PC-9 (cell line): ENCODE results near the gene MTERF2. TPM values are rescaled to one million over a fixed set of nuclear protein-coding genes. Genes with fewer than 3 reads are reported as not detected.
A peak's percentile ranks its signal among the peaks of the same experiment; 100 is the strongest.
"Not testable (repeated sequence)": the region's sequence is repeated elsewhere in the genome, so short reads cannot be mapped to it uniquely, and the experiment has no call there.

ENCODE experiments used
- BruUV-seq: library from RNA; stranded (reverse); fragments of 400-500 nt; replicated peaks from 2 replicates; lab custom pipeline; 2021; lab: Mats Ljungman, UMichigan
- CTCF ChIA-PET: fragments of 300-600 bp; sonication (Branson Sonifier 250); formaldehyde crosslinking; loops from one replicate; lab custom pipeline; 2022; ENCODE audit warnings: antibody characterized with exemption; lab: Charles Lee
- POLR2A ChIA-PET: fragments of 300-600 bp; sonication (Branson Sonifier 250); formaldehyde crosslinking; loops from one replicate; lab custom pipeline; 2022; ENCODE audit warnings: antibody characterized with exemption; ENCODE audit not compliant: unreplicated experiment; lab: Charles Lee
- DNase-seq, 2 experiments: peaks; one replicate each; pipeline versions ENCODE4 v3.0.0 to v3.0.0-alpha.2; 2015 to 2022; ENCODE audit warnings: mixed read lengths in 1 of 2
- H2AFZ ChIP-seq: fragments of 200-600 bp; sonication (generic); 2 replicates; pipeline ENCODE4 v1.8.1; 2017; ENCODE audit warnings: antibody characterized with exemption
- H3F3A ChIP-seq: fragments of 200-600 bp; sonication (generic); 2 replicates; pipeline ENCODE4 v1.8.1; 2017; ENCODE audit warnings: antibody characterized with exemption, mild to moderate bottlenecking, low read depth; ENCODE audit not compliant: insufficient read depth
- H3K27ac ChIP-seq: fragments of 200-600 bp; sonication (generic); 2 replicates; pipeline ENCODE4 v1.6.1; 2016; ENCODE audit warnings: mixed run types
- H3K27me3 ChIP-seq: fragments of 200-600 bp; sonication (generic); 2 replicates; pipeline ENCODE4 v1.6.1; 2016; ENCODE audit warnings: low read depth, mixed run types; ENCODE audit not compliant: insufficient read depth
- H3K36me3 ChIP-seq: fragments of 200-600 bp; sonication (generic); 2 replicates; pipeline ENCODE4 v1.6.1; 2016; ENCODE audit warnings: low read depth, mixed run types
- H3K4me1 ChIP-seq: fragments of 200-600 bp; sonication (generic); replicated peaks from 2 replicates; pipeline ENCODE4 v1.6.1; 2016; ENCODE audit warnings: mixed run types; ENCODE audit not compliant: insufficient read depth
- H3K4me2 ChIP-seq: fragments of 200-600 bp; sonication (generic); 2 replicates; pipeline ENCODE4 v1.6.1; 2017; ENCODE audit warnings: mixed run types
- H3K4me3 ChIP-seq: fragments of 200-600 bp; sonication (generic); 2 replicates; pipeline ENCODE4 v1.6.1; 2016; ENCODE audit warnings: mixed run types
- H3K79me2 ChIP-seq: fragments of 200-600 bp; sonication (generic); 2 replicates; pipeline ENCODE4 v1.6.1; 2017; ENCODE audit warnings: low read depth, mixed run types
- H3K9me2 ChIP-seq: fragments of 200-600 bp; sonication (generic); 2 replicates; pipeline ENCODE4 v1.8.1; 2017; ENCODE audit warnings: mild to moderate bottlenecking; ENCODE audit not compliant: insufficient read depth
- H3K9me3 ChIP-seq: fragments of 200-600 bp; sonication (generic); 2 replicates; pipeline ENCODE4 v1.8.1; 2016; ENCODE audit warnings: low read depth; ENCODE audit not compliant: insufficient read depth
- H4K20me1 ChIP-seq: fragments of 200-600 bp; sonication (generic); 2 replicates; pipeline ENCODE4 v1.8.1; 2017; ENCODE audit not compliant: insufficient read depth
- CTCF ChIP-seq: fragments of 200-600 bp; sonication (generic); conservative IDR thresholded peaks from 2 replicates; pipeline ENCODE4 v1.6.1; 2017; ENCODE audit warnings: mixed run types, antibody characterized with exemption, mild to moderate bottlenecking, moderate library complexity
- EZH2 ChIP-seq: fragments of 200-600 bp; sonication (generic); IDR thresholded peaks from 2 replicates; pipeline ENCODE4 v1.8.0; 2017; ENCODE audit warnings: antibody characterized with exemption, low read depth
- intact Hi-C: fragments of 100-400 bp; cut with micrococcal nuclease; formaldehyde crosslinking; loops from one replicate; pipeline ENCODE4 v1.10.0; 2022; ENCODE audit not compliant: unreplicated experiment
- total RNA-seq: library from RNA; stranded (reverse); gene quantifications from 2 replicates; pipeline ENCODE4 v1.2.3, GENCODE V29; 2021

Gene MTERF2
- total RNA-seq, 1 experiment from 2014 or later = 8.2 TPM

GRCh38 chr12:107026806-107027635 lies 40.1 kb upstream of the MTERF2 start:
- Histone ChIP-seq H2AFZ (no peak overlapping the region), H3K4me1 (peaks cover 51% of the 10 kb centered on the region), H3K27me3 (no peaks in the 10 kb centered on the region), H4K20me1 (no peaks in the 10 kb centered on the region), H3K79me2 (peaks cover 29% of the 10 kb centered on the region), H3K4me2 (peak overlapping the region; percentile 74), H3K36me3 (no peaks in the 10 kb centered on the region), H3K9me3 (no peaks in the 10 kb centered on the region), H3K27ac (peak overlapping the region; percentile 69), H3K4me3 (no peak overlapping the region; the same call in 1 of the 2 replicates), H3K9me2 (no peaks in the 10 kb centered on the region), H3F3A (peaks cover 7% of the 10 kb centered on the region; the same call in 1 of the 2 replicates)
- ChIA-PET CTCF (interaction anchor here (0.6 kb wide), 1 partner anchor 33 kb away, joined by 4 read pairs; no protein-coding TSS in a partner anchor), POLR2A (no interaction called here)
- DNase-seq = no peak
- BruUV-seq = no TSS peak
- intact Hi-C loops = loop anchor here (1.0 to 5.0 kb wide), 2 partner anchors 45 to 65 kb away; no protein-coding TSS in a partner anchor
- no peak for TF ChIP-seq CTCF
- TF ChIP-seq EZH2 = no peak

DNA sequence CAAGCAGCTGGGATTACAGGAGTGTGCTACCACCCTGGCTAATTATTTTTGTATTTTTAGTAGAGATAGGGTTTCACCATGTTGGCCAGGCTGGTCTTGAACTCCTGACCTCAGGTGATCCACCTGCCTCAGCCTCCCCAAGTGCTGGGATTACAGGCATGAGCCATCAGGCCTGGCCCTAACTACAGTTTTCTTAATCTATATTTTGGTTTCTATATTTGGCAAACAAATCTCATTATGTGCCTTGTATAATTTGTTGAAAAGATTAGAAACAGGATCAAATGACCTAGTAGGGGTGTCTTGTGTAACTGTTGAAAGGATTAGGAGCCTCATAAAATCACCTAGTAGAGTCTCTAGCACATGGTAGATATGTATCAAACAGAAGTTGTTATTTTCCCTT lies 39.4 kb upstream of the MTERF2 start:
- BruUV-seq, DNase-seq, H3K4me3 ChIP-seq, H3K4me2 ChIP-seq, H2AFZ ChIP-seq, H3K9me3 ChIP-seq, H3K9me2 ChIP-seq, H4K20me1 ChIP-seq, POLR2A ChIA-PET, H3K27me3 ChIP-seq, CTCF ChIA-PET, H3F3A ChIP-seq, H3K36me3 ChIP-seq: not testable (repeated sequence)
- intact Hi-C loops = loop anchor here (5.0 kb wide), 1 partner anchor 46 kb away; no protein-coding TSS in a partner anchor
- Histone ChIP-seq H3K27ac (peak overlapping the region; percentile 69; the same call in 1 of the 2 replicates), H3K4me1 (peaks cover 51% of the 10 kb centered on the region), H3K79me2 (peaks cover 29% of the 10 kb centered on the region)

DNA sequence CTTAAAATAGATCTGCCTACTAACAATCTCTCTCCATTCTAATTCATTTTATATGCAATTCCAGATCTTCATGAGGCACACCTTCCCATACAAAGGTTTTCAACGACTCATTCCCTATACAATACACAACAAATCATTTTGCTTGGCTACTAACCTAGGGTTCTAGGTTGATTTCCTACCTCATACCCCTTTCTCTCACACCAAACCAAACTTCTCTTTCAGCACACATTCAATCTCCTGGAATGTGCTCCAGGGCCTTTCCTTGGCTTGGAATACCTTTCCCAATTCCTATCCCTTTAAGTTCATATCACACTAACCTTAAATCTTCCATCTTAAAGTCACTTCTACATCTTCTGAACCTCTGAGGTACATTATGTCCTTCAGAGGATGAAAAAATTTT lies 38.7 kb upstream of the MTERF2 start:
- Histone ChIP-seq H3K27ac (no peak overlapping the region), H4K20me1 (no peaks in the 10 kb centered on the region), H3K36me3 (0 out of 2 replicates have a peak, but pooled peaks cover 5% of the 10 kb centered on the region), H3K9me2 (no peaks in the 10 kb centered on the region), H3K27me3 (no peaks in the 10 kb centered on the region), H3K4me2 (peak overlapping the region; percentile 45), H2AFZ (no peak overlapping the region), H3K4me3 (no peak overlapping the region), H3K79me2 (peaks cover 29% of the 10 kb centered on the region), H3K9me3 (no peaks in the 10 kb centered on the region), H3K4me1 (peaks cover 51% of the 10 kb centered on the region), H3F3A (peaks cover 7% of the 10 kb centered on the region; the same call in 1 of the 2 replicates)
- intact Hi-C loops = loop anchor here (5.0 kb wide), 1 partner anchor 47 kb away; no protein-coding TSS in a partner anchor
- no peak for TF ChIP-seq CTCF
- TF ChIP-seq EZH2 = no peak
- BruUV-seq = no TSS peak
- ChIA-PET POLR2A (no interaction called here), CTCF (no interaction called here)
- DNase-seq = peak in 1 of 2 experiments; percentile 58
